Measurements from ENCODE around the gene ATCAY. TPM values are rescaled to one million over a fixed set of nuclear protein-coding genes. Genes with fewer than 3 reads are reported as not detected.

The ATCAY gene
- polyA plus RNA-seq, 3 donors: not detected

DNA sequence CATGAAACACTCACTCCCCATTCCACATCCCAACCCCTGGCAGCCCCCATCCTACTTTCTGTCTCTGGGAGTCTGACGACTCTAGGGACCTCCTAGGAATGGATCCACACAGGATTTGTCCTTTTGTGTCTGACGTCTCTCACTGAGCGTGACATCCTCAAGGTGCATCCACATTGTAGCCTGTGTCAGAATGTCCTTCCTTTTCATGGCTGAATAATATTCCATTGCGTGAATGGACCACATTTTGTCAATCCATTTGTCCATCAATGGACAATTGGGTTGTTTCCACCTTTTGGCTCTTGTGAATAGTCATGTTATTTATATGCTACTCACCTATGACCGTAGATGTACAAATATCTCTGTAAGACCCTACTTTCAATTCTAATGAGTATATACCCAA lies 35.5 kb downstream of the ATCAY start:
- Mint-ChIP-seq H3K4me3 (no peak overlapping the region), H3K27me3 (ENCODE audit: low read depth in 3 of 3) (peaks cover 1 to 2% (median 2%) of the 10 kb centered on the region in 3 donors), H3K36me3 (no peaks in the 10 kb centered on the region), H3K9me3 (peaks cover 5 to 14% (median 9%) of the 10 kb centered on the region in 7 donors), H3K27ac (no peak overlapping the region), H3K4me1 (no peaks in the 10 kb centered on the region)
- H3K9me3 ChIP-seq (replicated peaks in 1 of 2; ENCODE audit: control insufficient read depth in 1 of 2, insufficient read depth in 1 of 2, low read length in 2 of 2): peaks cover 5 to 11% of the 10 kb centered on the region in 2 donors
- no peak for DNase-seq
- intact Hi-C loops (cut with micrococcal nuclease): no loop called here
- H3K4me3 ChIP-seq (replicated peaks in 1 of 3; ENCODE audit: low read depth in 2 of 3, low read length in 3 of 3): no peak overlapping the region
- peaks cover 0 to 2% of the 10 kb centered on the region in 2 donors for H3K27me3 ChIP-seq (ENCODE audit: control insufficient read depth in 2 of 2, insufficient read depth in 2 of 2, low read length in 2 of 2)
- no peaks in the 10 kb centered on the region for H3K79me2 ChIP-seq (ENCODE audit: insufficient read depth, low read length)
- TF ChIP-seq, protein P1, sequence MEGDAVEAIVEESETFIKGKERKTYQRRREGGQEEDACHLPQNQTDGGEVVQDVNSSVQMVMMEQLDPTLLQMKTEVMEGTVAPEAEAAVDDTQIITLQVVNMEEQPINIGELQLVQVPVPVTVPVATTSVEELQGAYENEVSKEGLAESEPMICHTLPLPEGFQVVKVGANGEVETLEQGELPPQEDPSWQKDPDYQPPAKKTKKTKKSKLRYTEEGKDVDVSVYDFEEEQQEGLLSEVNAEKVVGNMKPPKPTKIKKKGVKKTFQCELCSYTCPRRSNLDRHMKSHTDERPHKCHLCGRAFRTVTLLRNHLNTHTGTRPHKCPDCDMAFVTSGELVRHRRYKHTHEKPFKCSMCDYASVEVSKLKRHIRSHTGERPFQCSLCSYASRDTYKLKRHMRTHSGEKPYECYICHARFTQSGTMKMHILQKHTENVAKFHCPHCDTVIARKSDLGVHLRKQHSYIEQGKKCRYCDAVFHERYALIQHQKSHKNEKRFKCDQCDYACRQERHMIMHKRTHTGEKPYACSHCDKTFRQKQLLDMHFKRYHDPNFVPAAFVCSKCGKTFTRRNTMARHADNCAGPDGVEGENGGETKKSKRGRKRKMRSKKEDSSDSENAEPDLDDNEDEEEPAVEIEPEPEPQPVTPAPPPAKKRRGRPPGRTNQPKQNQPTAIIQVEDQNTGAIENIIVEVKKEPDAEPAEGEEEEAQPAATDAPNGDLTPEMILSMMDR (IDR thresholded peaks at IDR 0.05): no peak
- H3K9ac ChIP-seq (ENCODE audit: insufficient read depth, low read length, poor library complexity, severe bottlenecking): no peak overlapping the region
- 98% methylated on average over 4 of the region's 5 CpGs for WGBS (ENCODE audit: insufficient coverage)
- no peak overlapping the region for H2AFZ ChIP-seq (ENCODE audit: insufficient read depth, low read depth, low read length, poor library complexity, severe bottlenecking)
- H3K4me2 ChIP-seq (replicated peaks; ENCODE audit: extremely low read depth, low read length, poor library complexity, severe bottlenecking): no peak overlapping the region
- H3K4me1 ChIP-seq (ENCODE audit: control insufficient read depth in 1 of 2, insufficient read depth in 2 of 2, low read length in 2 of 2): no peaks in the 10 kb centered on the region
- H4K20me1 ChIP-seq (ENCODE audit: insufficient read depth, low read length): no peaks in the 10 kb centered on the region
- H3K36me3 ChIP-seq (replicated peaks in 1 of 2; ENCODE audit: control insufficient read depth in 1 of 2, insufficient read depth in 2 of 2, low read length in 2 of 2): no peaks in the 10 kb centered on the region
- no peak overlapping the region for H3K27ac ChIP-seq (ENCODE audit: low read depth in 1 of 2, low read length in 2 of 2)

GRCh38 chr19:3919793-3920192 lies 39.3 kb downstream of the ATCAY start:
- H3K9me3 Mint-ChIP-seq: peaks cover 14 to 39% (median 33%) of the 10 kb centered on the region in 7 donors
- Histone ChIP-seq H2AFZ (ENCODE audit: insufficient read depth, low read depth, low read length, poor library complexity, severe bottlenecking) (no peak overlapping the region), H3K27me3 (ENCODE audit: control insufficient read depth in 2 of 2, insufficient read depth in 2 of 2, low read length in 2 of 2) (peaks cover 0 to 2% of the 10 kb centered on the region in 2 donors), H3K4me1 (ENCODE audit: control insufficient read depth in 1 of 2, insufficient read depth in 2 of 2, low read length in 2 of 2) (no peaks in the 10 kb centered on the region), H3K4me2 (replicated peaks; ENCODE audit: extremely low read depth, low read length, poor library complexity, severe bottlenecking) (no peak overlapping the region), H3K79me2 (ENCODE audit: insufficient read depth, low read length) (no peaks in the 10 kb centered on the region), H3K4me3 (replicated peaks in 1 of 3; ENCODE audit: low read depth in 2 of 3, low read length in 3 of 3) (no peak overlapping the region), H3K9ac (ENCODE audit: insufficient read depth, low read length, poor library complexity, severe bottlenecking) (no peak overlapping the region), H3K27ac (ENCODE audit: low read depth in 1 of 2, low read length in 2 of 2) (no peak overlapping the region), H4K20me1 (ENCODE audit: insufficient read depth, low read length) (no peaks in the 10 kb centered on the region), H3K36me3 (replicated peaks in 1 of 2; ENCODE audit: control insufficient read depth in 1 of 2, insufficient read depth in 2 of 2, low read length in 2 of 2) (no peaks in the 10 kb centered on the region), H3K9me3 (replicated peaks in 1 of 2; ENCODE audit: control insufficient read depth in 1 of 2, insufficient read depth in 1 of 2, low read length in 2 of 2) (peaks cover 14 to 33% of the 10 kb centered on the region in 2 donors)
- WGBS (ENCODE audit: insufficient coverage): 93% methylated on average over 6 of the region's 8 CpGs
- intact Hi-C loops (cut with micrococcal nuclease): no loop called here
- no peak for DNase-seq
- H3K27ac Mint-ChIP-seq: no peak overlapping the region
- H3K27me3 Mint-ChIP-seq (ENCODE audit: low read depth in 3 of 3): peaks cover 0 to 5% (median 3%) of the 10 kb centered on the region in 3 donors
- no peaks in the 10 kb centered on the region for H3K4me1 Mint-ChIP-seq
- no peak overlapping the region for H3K4me3 Mint-ChIP-seq
- H3K36me3 Mint-ChIP-seq: no peaks in the 10 kb centered on the region
- TF ChIP-seq, protein P1 (IDR thresholded peaks at IDR 0.05): no peak
